HepG2 (cell line): Measurements from ENCODE around the gene PKLR.

Experiments used
- CREB1 ChIP-seq, 2 experiments: fragments of 450-650 bp in 1 of 2; IDR thresholded peaks; 2 replicates each; pipeline ENCODE4 v1.6.1; 2016 to 2017; ENCODE audit warnings: control low read depth in 1 of 2, mild to moderate bottlenecking in 1 of 2, missing compliant biosample characterization in 1 of 2, missing genetic modification characterization in 1 of 2
- FLYWCH1 ChIP-seq: sonication (generic); formaldehyde crosslinking; IDR thresholded peaks from 2 replicates; pipeline ENCODE4 v1.8.1; 2023; ENCODE audit warnings: mild to moderate bottlenecking, missing genetic modification reagents
- ZBTB2 ChIP-seq: sonication (generic); formaldehyde crosslinking; IDR thresholded peaks from 2 replicates; pipeline ENCODE4 v1.8.0; 2022; ENCODE audit warnings: low read depth, missing genetic modification reagents
- ZNF558 ChIP-seq: sonication (generic); formaldehyde crosslinking; IDR thresholded peaks from 2 replicates; pipeline ENCODE4 v1.9.0; 2022; ENCODE audit warnings: mild to moderate bottlenecking, missing genetic modification reagents, borderline replicate concordance

- TF ChIP-seq FLYWCH1 (CRISPR knock-in tag) (no peak), ZNF558 (CRISPR knock-in tag) (no peak), CREB1 (IDR thresholded peaks at IDR 0.05) (no peak), CREB1 (CRISPR knock-in tag; IDR thresholded peaks at IDR 0.05) (no peak), ZBTB2 (CRISPR knock-in tag) (no peak)
Measured at GRCh38 chr1:155307247-155307740, 6.1 kb upstream of the PKLR start.
